SK-N-MC (cell line): ENCODE data around the gene PTAFR.

Experiments
- EZH2 ChIP-seq: fragments of 200-600 bp; sonication (generic); IDR thresholded peaks from one replicate; pipeline ENCODE4 v1.6.1; 2017; ENCODE audit warnings: antibody characterized with exemption
- POLR2AphosphoS5 ChIP-seq: IDR thresholded peaks from 2 replicates; pipeline ENCODE4 v1.6.1; 2012; ENCODE audit warnings: mild to moderate bottlenecking, low read depth, low read length, borderline replicate concordance

GRCh38 chr1:28123461-28123961, 53.0 kb downstream of the PTAFR start:
- TF ChIP-seq EZH2 (no peak), POLR2AphosphoS5 (no peak)
